Skeletal muscle tissue (tissue), 4 donors: ENCODE results near the gene ADNP2. TPM values are rescaled to one million over a fixed set of nuclear protein-coding genes. Genes with fewer than 3 reads are reported as not detected.

Experiments used
- H3K27ac ChIP-seq: one replicate; pipeline ENCODE4 v1.7.0; 2013; ENCODE audit warnings: mild to moderate bottlenecking, low read depth, low read length, inconsistent platforms
- H3K27me3 ChIP-seq, 3 donors: one replicate each; pipeline ENCODE4 v1.7.0; 2013; ENCODE audit warnings: low read length in 3 of 3; ENCODE audit not compliant: control insufficient read depth in 3 of 3, insufficient read depth in 3 of 3
- H3K36me3 ChIP-seq, 3 donors: one replicate each; pipeline ENCODE4 v1.7.0; 2013; ENCODE audit warnings: low read length in 3 of 3; ENCODE audit not compliant: control insufficient read depth in 3 of 3, insufficient read depth in 3 of 3
- H3K4me1 ChIP-seq, 3 donors: one replicate each; pipeline ENCODE4 v1.7.0; 2013; ENCODE audit warnings: low read length in 3 of 3, mild to moderate bottlenecking in 3 of 3; ENCODE audit not compliant: control insufficient read depth in 3 of 3, insufficient read depth in 3 of 3
- H3K4me3 ChIP-seq, 3 donors: one replicate each; pipeline ENCODE4 v1.7.0; 2013; ENCODE audit warnings: low read length in 3 of 3
- H3K9ac ChIP-seq, 3 donors: one replicate each; pipeline ENCODE4 v1.7.0; 2013; ENCODE audit warnings: low read length in 3 of 3, mild to moderate bottlenecking in 3 of 3, moderate library complexity in 2 of 3, low read depth in 1 of 3
- H3K9me3 ChIP-seq, 3 donors: one replicate each; pipeline ENCODE4 v1.7.0; 2013; ENCODE audit warnings: low read length in 3 of 3; ENCODE audit not compliant: control insufficient read depth in 3 of 3
- total RNA-seq: library from RNA; depleted of rRNA; stranded (reverse); fragments of >200 nt; gene quantifications from one replicate; pipeline ENCODE4 v1.2.3, GENCODE V29; 2014
- donor health status: Osteomylitis.

The ADNP2 gene
- total RNA-seq, 1 donor from 2014 or later = 8.4 TPM

GRCh38 chr18:80166725-80167124, 57.7 kb downstream of the ADNP2 start:
- Histone ChIP-seq H3K27ac (no peak overlapping the region), H3K4me1 (no peaks in the 10 kb centered on the region), H3K4me3 (no peak overlapping the region), H3K36me3 (no peaks in the 10 kb centered on the region), H3K9ac (no peak overlapping the region), H3K27me3 (peaks cover 0 to 10% (median 6%) of the 10 kb centered on the region in 3 donors), H3K9me3 (peaks cover 0 to 3% (median 0%) of the 10 kb centered on the region in 3 donors)

GRCh38 chr18:80167331-80167730, 58.3 kb downstream of the ADNP2 start:
- no peak overlapping the region for H3K4me3 ChIP-seq
- H3K9ac ChIP-seq = no peak overlapping the region
- H3K9me3 ChIP-seq = peaks cover 0 to 3% (median 0%) of the 10 kb centered on the region in 3 donors
- no peaks in the 10 kb centered on the region for H3K36me3 ChIP-seq
- no peaks in the 10 kb centered on the region for H3K4me1 ChIP-seq
- H3K27me3 ChIP-seq = peaks cover 0 to 10% (median 6%) of the 10 kb centered on the region in 3 donors
- no peak overlapping the region for H3K27ac ChIP-seq

- H3K9me3 ChIP-seq = peaks cover 0 to 3% (median 0%) of the 10 kb centered on the region in 3 donors
- H3K4me1 ChIP-seq = no peaks in the 10 kb centered on the region
- H3K9ac ChIP-seq = no peak overlapping the region
- H3K27me3 ChIP-seq = peaks cover 0 to 10% (median 6%) of the 10 kb centered on the region in 3 donors
- no peaks in the 10 kb centered on the region for H3K36me3 ChIP-seq
- H3K27ac ChIP-seq = no peak overlapping the region
- H3K4me3 ChIP-seq = no peak overlapping the region
These were observed 58.9 kb downstream of the ADNP2 start for GRCh38 chr18:80167931-80168330.

GRCh38 chr18:80168346-80168745, 59.3 kb downstream of the ADNP2 start:
- peaks cover 0 to 10% (median 6%) of the 10 kb centered on the region in 3 donors for H3K27me3 ChIP-seq
- H3K4me3 ChIP-seq = no peak overlapping the region
- no peaks in the 10 kb centered on the region for H3K4me1 ChIP-seq
- H3K27ac ChIP-seq = no peak overlapping the region
- H3K9me3 ChIP-seq = peaks cover 0 to 3% (median 0%) of the 10 kb centered on the region in 3 donors
- no peak overlapping the region for H3K9ac ChIP-seq
- no peaks in the 10 kb centered on the region for H3K36me3 ChIP-seq

- Histone ChIP-seq H3K9ac (no peak overlapping the region), H3K36me3 (no peaks in the 10 kb centered on the region), H3K4me3 (no peak overlapping the region), H3K27ac (no peak overlapping the region), H3K4me1 (no peaks in the 10 kb centered on the region), H3K9me3 (peaks cover 0 to 3% (median 0%) of the 10 kb centered on the region in 3 donors), H3K27me3 (peaks cover 0 to 13% (median 6%) of the 10 kb centered on the region in 3 donors)
These were observed 59.9 kb downstream of the ADNP2 start for GRCh38 chr18:80168982-80169381.

GRCh38 chr18:80169607-80170006, 60.5 kb downstream of the ADNP2 start:
- H3K4me3 ChIP-seq = no peak overlapping the region
- H3K36me3 ChIP-seq = no peaks in the 10 kb centered on the region
- peaks cover 0 to 3% (median 0%) of the 10 kb centered on the region in 3 donors for H3K9me3 ChIP-seq
- no peak overlapping the region for H3K9ac ChIP-seq
- no peak overlapping the region for H3K27ac ChIP-seq
- no peaks in the 10 kb centered on the region for H3K4me1 ChIP-seq
- peaks cover 0 to 16% (median 6%) of the 10 kb centered on the region in 3 donors for H3K27me3 ChIP-seq

- no peaks in the 10 kb centered on the region for H3K4me1 ChIP-seq
- no peaks in the 10 kb centered on the region for H3K9me3 ChIP-seq
- H3K9ac ChIP-seq = no peak overlapping the region
- H3K27ac ChIP-seq = no peak overlapping the region
- H3K36me3 ChIP-seq = no peaks in the 10 kb centered on the region
- no peak overlapping the region for H3K4me3 ChIP-seq
- H3K27me3 ChIP-seq = peaks cover 0 to 18% (median 6%) of the 10 kb centered on the region in 3 donors
These were observed 61.5 kb downstream of the ADNP2 start for GRCh38 chr18:80170395-80171053.

- Histone ChIP-seq H3K27me3 (peaks cover 0 to 20% (median 6%) of the 10 kb centered on the region in 3 donors), H3K36me3 (no peaks in the 10 kb centered on the region), H3K9me3 (no peaks in the 10 kb centered on the region), H3K4me3 (peak overlapping the region in 1 of 3 donors; percentile 30), H3K27ac (no peak overlapping the region), H3K9ac (no peak overlapping the region), H3K4me1 (no peaks in the 10 kb centered on the region)
These were observed 62.2 kb downstream of the ADNP2 start for GRCh38 chr18:80171054-80171872.

- Histone ChIP-seq H3K4me3 (no peak overlapping the region), H3K27me3 (peaks cover 0 to 20% (median 6%) of the 10 kb centered on the region in 3 donors), H3K9me3 (no peaks in the 10 kb centered on the region), H3K4me1 (no peaks in the 10 kb centered on the region), H3K9ac (no peak overlapping the region), H3K27ac (no peak overlapping the region), H3K36me3 (no peaks in the 10 kb centered on the region)
These were observed 63.0 kb downstream of the ADNP2 start for GRCh38 chr18:80172056-80172455.

- Histone ChIP-seq H3K4me1 (no peaks in the 10 kb centered on the region), H3K36me3 (no peaks in the 10 kb centered on the region), H3K9ac (no peak overlapping the region), H3K27ac (no peak overlapping the region), H3K9me3 (no peaks in the 10 kb centered on the region), H3K4me3 (no peak overlapping the region), H3K27me3 (peaks cover 0 to 17% (median 0%) of the 10 kb centered on the region in 3 donors)
These were observed 64.0 kb downstream of the ADNP2 start for GRCh38 chr18:80173060-80173459.
